NCI-H1092 treated with DMSO at 0.1 percent for 48 hours (cell line): ENCODE data around the gene IL21R.
"Not testable (repeated sequence)": the region's sequence is repeated elsewhere in the genome, so short reads cannot be mapped to it uniquely, and the experiment has no call there.

Source experiments
- DNase-seq: peaks from one replicate; lab custom pipeline; 2025; lab: John Stamatoyannopoulos, UW

Gene IL21R

DNA sequence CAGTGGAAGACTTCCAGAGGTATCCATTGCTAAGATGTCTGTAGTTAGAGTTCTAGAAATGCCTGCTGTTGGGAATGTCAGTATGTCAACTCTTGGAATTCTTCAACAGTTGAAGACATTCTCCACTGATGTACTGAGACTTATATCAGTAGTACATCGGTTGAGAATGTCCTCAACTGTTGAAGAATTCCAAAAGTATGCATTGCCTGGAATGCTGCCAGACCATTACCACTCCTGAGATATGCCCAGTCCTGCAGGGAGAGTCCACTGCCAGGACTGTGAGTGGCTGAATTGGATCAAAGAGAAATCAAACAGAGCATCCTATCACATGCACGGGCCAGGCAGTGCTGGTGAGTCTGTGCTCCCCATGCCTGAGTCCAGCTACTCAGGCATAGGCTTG lies 42.0 kb downstream of the IL21R start:
- no peak for DNase-seq

DNA sequence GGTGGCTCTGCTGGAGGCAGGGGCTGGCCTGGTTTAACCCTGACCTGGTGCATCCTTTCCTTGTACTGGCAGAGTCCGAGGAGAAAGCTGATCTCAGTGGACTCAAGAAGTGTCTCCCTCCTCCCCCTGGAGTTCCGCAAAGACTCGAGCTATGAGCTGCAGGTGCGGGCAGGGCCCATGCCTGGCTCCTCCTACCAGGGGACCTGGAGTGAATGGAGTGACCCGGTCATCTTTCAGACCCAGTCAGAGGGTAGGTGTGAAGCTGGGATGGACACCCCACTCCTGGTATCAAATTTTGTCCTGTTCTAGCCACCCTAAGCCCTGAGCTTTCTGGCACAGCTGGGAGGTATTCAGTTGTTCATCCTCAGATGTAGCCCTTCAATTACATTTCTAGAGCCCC lies 42.5 kb downstream of the IL21R start:
- DNase-seq, result no peak

DNA sequence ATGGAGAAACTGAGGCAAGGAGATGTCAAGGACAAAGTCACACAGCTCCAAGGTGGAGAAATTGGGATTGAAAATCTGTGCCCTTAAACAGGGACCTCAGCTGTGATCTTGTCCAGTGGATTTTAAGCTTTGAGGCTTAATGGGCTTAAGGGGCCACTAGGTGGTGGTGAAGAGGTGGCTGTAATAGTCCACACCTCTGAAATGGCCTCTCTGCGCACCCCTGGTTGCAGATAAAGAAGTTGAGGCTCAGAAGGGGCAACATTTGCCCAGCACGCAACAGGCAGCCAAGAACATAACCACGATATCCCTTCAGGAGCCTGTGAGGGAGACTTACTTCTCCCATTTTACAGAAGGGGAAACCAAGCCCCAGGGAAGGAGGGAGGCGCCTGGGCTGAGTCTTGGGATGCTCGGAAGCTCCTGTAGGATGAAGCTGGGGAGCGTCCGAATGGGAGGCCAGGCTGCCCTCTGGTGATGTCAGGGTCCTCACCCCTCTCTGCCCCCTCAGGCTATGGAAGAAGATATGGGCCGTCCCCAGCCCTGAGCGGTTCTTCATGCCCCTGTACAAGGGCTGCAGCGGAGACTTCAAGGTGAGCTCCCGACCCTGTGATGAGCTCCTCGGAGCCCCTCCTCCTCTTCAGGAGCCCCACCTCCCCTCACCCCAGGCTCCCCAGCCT lies 43.7 kb downstream of the IL21R start:
- DNase-seq, result no peak

DNA sequence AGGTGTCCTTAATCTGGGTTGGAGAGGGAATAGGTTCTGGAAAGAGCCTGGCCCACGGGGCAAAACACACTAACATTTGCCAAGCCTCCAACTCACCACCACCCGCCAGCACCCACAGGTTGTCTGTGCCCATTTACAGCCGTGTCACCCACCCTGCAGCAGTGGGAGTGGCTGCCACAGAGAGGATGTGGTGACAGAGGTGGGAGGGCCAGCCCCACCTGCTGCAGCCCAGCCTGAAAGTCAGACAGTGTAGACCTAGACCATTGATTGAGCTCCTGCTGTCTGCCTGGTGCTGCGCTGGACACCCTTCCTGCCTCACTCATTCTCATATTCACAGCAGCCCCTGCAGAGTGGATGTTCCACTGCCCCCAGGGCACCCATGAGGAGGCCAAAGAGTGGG lies 44.7 kb downstream of the IL21R start:
- DNase-seq, result no peak

DNA sequence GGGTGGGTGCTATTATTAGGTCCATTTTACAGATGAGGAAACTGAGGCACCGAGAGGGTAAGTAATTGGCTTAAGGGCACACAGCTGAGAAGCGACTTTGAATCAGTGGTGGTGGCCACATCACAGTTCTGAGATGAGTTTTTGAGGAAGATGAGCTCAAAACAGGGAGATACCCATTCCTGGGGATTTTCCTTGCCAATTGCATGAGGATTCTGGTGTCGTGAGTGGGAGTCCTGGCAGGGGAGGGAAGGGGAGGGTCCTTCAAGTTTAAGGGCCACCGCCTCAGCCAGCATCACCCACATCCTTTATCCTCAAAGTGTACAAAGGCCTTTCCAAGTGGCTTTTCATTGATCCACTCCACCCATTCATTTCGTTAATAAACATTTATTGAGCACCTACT lies 45.3 kb downstream of the IL21R start:
- no peak for DNase-seq

DNA sequence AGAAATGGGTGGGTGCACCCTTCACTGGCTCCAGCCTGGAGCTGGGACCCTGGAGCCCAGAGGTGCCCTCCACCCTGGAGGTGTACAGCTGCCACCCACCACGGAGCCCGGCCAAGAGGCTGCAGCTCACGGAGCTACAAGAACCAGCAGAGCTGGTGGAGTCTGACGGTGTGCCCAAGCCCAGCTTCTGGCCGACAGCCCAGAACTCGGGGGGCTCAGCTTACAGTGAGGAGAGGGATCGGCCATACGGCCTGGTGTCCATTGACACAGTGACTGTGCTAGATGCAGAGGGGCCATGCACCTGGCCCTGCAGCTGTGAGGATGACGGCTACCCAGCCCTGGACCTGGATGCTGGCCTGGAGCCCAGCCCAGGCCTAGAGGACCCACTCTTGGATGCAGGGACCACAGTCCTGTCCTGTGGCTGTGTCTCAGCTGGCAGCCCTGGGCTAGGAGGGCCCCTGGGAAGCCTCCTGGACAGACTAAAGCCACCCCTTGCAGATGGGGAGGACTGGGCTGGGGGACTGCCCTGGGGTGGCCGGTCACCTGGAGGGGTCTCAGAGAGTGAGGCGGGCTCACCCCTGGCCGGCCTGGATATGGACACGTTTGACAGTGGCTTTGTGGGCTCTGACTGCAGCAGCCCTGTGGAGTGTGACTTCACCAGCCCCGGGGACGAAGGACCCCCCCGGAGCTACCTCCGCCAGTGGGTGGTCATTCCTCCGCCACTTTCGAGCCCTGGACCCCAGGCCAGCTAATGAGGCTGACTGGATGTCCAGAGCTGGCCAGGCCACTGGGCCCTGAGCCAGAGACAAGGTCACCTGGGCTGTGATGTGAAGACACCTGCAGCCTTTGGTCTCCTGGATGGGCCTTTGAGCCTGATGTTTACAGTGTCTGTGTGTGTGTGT lies 46.8 kb downstream of the IL21R start:
- DNase-seq, result peak; percentile 95

DNA sequence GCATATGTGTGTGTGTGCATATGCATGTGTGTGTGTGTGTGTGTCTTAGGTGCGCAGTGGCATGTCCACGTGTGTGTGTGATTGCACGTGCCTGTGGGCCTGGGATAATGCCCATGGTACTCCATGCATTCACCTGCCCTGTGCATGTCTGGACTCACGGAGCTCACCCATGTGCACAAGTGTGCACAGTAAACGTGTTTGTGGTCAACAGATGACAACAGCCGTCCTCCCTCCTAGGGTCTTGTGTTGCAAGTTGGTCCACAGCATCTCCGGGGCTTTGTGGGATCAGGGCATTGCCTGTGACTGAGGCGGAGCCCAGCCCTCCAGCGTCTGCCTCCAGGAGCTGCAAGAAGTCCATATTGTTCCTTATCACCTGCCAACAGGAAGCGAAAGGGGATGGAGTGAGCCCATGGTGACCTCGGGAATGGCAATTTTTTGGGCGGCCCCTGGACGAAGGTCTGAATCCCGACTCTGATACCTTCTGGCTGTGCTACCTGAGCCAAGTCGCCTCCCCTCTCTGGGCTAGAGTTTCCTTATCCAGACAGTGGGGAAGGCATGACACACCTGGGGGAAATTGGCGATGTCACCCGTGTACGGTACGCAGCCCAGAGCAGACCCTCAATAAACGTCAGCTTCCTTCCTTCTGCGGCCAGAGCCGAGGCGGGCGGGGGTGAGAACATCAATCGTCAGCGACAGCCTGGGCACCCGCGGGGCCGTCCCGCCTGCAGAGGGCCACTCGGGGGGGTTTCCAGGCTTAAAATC lies 47.6 kb downstream of the IL21R start:
- no peak for DNase-seq

DNA sequence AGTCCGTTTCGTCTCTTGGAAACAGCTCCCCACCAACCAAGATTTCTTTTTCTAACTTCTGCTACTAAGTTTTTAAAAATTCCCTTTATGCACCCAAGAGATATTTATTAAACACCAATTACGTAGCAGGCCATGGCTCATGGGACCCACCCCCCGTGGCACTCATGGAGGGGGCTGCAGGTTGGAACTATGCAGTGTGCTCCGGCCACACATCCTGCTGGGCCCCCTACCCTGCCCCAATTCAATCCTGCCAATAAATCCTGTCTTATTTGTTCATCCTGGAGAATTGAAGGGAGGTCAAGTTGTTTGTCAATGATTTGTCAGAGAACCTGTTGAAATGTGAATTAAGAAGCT lies 48.2 kb downstream of the IL21R start:
- no peak for DNase-seq

DNA sequence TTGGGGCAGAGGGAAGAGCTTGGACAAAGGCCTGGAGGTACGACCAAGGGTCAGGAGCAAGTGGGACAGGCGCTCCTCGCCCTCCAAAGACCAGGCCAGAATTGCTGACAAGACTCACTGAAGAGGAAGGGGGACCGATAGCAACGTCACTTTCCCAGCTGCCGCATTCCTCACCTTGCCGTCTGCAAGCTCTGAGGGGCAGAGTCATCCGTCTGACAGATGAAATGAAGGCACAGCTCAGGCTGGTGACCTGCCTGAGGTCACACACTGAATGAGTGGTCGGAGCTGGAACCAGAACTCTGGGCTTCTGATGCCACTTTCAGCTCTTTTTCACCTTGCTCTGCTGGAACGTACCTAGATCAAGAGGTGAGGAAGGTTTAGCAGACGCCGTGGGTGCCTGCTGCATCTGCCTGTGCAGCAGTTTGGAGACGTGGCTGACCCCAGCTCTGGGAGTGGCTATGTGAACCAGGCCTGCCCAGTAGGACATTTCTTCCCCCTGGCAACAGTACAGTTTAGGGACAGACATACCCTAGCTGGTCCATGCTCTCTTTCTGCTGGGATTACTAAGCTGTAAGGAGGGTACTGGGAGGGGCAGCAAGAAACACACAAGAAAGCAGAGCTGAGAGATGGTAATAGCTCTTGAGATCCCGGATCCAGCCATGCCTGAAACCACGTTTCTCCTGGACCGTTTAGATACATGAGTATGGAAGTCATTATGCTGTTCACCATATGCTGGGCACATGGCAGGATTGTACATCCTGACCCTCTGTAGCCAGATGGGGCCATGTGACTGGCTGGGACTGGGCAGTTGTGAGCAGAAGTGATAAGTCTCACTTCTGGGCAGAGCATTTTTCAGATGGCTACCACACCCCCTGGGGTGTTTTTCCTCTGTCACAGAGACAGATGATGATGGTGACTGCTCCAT lies 50.9 kb downstream of the IL21R start:
- DNase-seq, result no peak

DNA sequence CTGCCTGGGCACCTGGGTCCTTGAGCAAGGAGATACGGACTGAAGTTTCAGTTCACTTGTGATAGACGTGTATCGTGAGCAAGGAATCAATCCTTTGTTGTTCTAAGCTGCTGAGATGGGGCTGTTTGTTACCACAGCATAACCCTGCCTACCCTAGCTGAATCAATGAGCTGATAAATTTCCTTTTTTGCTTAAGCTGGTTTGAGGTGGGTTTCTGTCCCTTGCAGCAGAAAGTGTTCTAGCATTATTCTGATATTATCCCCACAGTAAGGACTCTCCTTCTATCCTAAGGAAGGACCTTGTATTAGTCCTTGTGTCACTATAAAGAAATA lies 51.5 kb downstream of the IL21R start:
- DNase-seq, result no peak

DNA sequence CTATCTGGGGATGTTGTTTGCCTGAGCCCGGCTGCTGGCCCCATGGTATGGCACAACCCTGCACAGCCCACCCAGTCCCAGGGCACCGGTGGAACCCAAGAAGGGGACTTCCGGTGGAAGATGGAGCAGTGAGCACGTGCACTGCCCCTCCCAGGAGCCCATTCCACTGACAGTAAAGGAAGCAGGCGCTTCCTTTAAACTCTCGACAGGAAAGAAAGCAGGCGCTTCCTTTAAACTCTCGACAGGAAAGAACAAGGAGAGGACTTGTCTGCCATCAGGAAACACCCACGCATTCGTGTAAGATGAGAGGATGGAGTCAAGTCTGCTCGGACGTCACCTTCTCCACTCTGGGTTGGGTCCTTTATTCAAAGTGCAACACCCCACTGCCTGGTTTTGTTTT lies 53.7 kb downstream of the IL21R start:
- no peak for DNase-seq

DNA sequence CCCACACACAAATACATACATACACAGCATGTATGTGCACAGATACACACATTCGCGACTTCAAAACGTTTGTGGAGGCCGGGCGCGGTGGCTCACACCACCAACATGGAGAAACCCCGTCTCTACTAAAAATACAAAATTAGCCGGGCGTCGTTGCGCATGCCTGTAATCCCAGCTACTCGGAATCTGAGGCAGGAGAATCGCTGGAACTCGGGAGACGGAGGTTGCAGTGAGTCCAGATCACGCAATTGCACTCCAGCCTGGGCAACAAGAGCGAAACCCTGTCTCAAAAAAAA lies 55.6 kb downstream of the IL21R start:
- DNase-seq, result not testable (repeated sequence)

DNA sequence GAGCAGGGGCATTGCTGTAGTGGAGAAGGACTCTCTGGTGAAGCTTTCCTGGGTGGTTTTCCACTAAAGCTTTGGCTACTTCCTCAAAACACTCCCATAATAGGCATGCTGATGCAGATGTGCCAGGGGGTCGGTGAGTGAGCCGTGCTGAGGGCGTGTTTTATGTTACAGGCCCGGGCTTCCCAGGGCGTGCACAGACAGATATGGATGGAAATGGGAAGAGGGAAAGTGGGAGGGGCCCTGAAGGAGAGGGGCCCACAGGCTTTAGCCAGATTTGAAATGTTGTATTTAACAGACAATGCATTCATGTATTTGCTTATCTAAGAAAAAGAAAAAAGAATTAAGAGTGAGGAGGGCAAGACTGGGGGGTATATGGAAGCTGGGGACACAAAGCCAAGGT lies 56.3 kb downstream of the IL21R start:
- no peak for DNase-seq

DNA sequence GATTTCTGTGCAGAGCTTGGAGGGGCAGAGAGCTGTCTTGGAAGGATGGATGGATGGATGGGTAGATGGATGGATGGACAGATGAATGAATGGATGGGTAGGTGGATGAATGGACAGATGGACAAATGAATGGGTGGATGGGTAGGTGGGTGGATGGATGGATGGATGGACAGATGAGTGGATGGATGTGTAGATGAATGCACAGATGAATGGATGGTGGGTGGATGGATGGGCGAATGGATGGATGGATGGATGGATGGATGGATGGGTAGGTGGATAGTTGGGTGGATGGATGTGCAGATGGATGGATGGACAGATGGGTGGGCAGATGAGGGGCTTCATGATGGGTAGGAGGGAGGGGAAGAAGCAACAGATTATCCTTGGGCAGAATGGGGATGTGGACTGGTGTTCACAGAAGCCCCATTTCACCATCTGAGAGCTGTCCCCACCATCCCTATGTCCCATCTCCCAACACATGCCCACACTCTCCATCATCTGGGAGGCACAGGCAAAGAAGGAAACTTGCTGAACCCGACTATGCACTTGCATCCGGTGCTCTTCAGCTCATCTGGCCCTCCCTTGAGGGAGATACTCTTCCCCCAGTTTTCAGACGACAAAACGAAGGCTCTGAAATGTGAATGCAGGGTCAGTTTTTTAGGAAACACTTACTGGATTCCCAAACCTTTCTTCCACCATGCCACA lies 57.2 kb downstream of the IL21R start:
- DNase-seq, result no peak

DNA sequence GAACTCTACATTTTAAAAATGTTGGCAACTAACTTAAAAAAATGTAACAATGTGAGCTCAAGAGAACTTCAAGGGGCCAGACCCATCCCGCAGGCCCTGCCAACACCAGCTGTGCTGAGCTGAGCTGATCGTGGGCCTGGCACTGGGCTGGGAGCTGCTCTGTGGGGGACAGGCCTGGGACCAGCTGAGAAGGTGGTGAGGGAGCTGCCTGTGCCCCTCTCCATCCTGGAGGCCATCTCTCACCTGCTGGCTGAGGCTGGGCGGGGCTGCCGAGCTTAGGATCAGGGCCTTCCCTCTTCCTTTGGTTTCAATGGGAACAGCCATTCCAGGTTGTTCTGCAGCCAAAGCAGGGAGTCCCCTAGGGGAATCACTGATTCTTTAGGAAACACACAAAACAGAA lies 58.2 kb downstream of the IL21R start:
- no peak for DNase-seq

DNA sequence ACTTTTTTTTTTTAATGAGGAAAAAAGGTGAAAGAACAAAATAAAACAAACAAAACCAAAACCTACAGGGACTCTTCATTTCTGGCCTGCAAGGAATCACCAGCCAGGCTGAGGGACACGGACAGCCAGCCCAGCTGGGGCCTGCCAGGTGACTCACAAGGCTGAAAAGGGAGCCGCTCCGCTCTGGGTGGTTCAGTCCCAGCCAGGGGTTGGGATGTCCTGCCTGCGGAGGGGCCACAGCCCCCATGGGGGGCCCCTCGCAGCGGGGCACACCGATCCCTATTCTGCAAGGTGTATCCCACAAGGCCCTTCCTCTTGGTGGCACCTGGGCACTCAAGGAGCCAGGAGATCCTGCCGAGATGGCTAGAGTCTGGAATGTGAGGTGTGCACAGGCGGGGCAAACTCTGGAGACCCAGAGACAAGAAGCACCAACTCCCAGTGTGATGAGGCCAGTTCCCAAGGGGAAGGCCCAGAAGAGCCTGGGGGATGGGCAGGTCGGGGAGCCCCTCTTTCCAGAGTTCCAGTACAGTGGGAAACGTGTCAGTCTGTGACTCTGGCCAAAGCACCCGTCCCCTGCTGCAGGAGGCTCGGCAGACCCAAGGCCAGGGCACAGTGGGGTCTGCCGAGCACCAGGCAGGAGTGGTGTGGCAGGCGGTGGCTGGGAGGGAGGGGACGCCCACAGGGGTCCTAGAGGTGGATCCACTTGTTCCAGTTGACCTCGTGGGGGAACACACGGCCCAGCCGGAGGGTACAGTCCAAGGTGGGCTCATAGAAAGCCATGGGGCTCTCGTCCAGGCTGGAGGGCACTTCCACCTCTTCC lies 58.9 kb downstream of the IL21R start:
- no peak for DNase-seq

DNA sequence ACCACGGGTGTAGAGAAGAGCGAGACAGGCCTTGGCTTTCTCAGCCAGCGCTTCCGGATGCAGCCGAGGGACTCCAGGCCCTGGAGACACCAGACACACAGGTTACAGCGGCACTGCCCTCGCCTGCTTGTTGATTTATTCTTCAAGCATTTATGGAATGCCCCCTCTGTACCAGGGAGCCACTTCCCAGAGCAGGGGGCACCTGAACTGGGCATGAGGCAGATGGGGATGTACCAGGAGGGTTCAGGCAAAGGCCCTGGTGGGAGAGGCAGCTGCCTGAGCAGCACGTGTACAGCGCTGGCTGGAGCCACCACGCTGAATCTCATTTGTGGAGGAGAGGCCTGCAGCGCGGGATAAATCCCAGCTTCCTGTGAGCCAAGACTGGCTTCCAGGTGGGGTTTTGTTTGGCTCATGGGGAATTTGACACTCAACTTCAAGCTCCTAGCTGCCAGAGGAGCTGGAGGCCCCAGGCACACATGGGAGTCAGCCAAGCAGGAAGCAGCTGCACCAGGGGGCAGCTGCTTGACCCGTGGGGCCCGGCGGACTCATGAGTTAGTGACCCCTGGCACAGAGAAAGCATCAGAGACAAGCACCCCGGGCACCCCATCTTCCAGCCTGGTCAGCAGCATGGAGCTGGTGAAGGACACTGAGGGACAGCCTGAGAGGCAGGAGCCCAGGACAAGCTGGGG lies 59.7 kb downstream of the IL21R start:
- DNase-seq, result peak; percentile 84

DNA sequence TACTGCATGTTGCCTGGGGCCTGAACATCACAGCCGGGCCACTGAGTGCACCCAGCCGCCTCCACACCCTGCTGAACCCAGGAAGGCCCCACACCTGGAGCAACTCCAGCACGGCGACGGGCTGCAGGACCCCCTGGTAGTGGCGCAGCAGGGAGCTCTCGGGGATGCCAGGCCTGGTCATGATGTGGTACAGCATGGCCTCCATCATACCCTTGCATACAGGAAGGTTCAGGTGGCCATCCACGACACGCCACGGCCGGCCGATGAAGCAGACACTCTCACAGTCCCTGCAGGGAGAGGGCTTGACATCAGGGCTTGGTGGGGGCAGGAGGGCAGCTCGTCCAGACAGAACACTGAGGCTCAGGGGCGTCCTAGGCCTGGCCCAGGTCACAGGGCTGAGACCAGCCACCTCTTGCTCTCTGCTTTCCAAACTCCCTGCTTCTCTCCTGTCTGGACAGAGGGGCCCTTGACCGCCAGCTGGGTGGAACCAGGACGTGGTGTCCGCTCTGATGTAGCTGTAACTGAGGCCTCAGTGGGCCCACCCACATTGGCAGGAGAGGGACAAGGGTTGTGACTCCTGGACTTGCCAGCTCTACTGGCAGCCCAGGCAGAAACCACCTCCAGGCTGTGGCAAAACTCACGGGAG lies 60.3 kb downstream of the IL21R start:
- DNase-seq, result no peak

DNA sequence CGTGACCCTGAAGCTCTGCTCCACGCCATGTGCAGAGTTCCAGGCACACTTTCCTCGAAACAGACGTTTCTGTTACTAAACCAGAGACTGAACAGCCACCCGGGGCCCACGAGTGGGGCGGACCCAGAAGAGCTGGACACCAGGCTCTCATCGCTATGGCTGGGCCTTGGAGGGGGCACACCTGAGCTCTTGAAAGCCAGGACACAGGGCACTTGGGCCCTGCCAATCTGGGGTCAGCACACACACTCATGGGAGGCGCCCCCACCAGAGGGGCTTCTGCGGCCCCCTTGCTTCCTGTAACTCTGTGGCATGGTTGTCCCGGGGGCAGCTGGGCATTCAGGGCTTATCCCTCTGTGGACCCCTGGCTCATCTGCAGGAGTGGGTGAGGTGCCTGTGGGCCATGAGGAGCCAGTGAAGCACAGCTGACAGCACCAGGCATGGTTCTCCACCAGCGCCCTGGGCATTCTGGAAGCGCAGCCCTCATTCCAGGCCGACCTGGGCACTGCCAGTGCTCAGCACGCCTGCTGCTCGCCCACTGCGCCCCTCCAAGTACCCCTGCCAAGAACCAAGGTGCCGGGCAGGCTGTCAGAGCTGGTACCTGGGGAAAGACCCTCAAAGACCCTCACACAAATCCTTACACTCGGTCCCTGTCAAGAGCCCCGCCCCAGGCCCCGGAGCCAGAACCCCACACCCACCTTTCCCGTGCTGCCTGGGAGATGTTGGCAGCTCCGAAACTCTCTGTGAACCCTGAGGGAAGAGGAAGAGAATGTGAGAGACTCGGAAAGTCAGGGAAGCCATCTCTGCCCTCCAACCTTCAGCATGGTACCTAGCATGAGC lies 61.1 kb downstream of the IL21R start:
- DNase-seq, result no peak
